Retina (tissue), 1 donor: ENCODE data around the gene DLST.

Source experiments
- DNase-seq: peaks from one replicate; pipeline ENCODE4 v3.0.0-alpha.2; 2016

DLST gene

GRCh38 chr14:74860899-74861733, 20.6 kb upstream of the DLST start:
- peak; percentile 84 for DNase-seq

GRCh38 chr14:74861734-74862090, 20.0 kb upstream of the DLST start:
- DNase-seq: no peak

- no peak for DNase-seq
Observed at GRCh38 chr14:74863274-74863673, 18.4 kb upstream of the DLST start.

GRCh38 chr14:74864198-74864597, 17.5 kb upstream of the DLST start:
- DNase-seq: no peak

GRCh38 chr14:74865156-74865555, 16.6 kb upstream of the DLST start:
- DNase-seq: no peak

GRCh38 chr14:74866708-74867389, 14.9 kb upstream of the DLST start:
- no peak for DNase-seq

- no peak for DNase-seq
Observed at GRCh38 chr14:74867673-74868072, 14.0 kb upstream of the DLST start.

- no peak for DNase-seq
Observed at GRCh38 chr14:74868739-74869138, 13.0 kb upstream of the DLST start.

GRCh38 chr14:74871819-74872218, 9.9 kb upstream of the DLST start:
- no peak for DNase-seq

GRCh38 chr14:74875204-74875603, 6.5 kb upstream of the DLST start:
- DNase-seq: no peak

- no peak for DNase-seq
Observed at GRCh38 chr14:74875941-74876913, 5.5 kb upstream of the DLST start, which contains the start of gene PROX2. Gene PROX2 (minus strand): TSS chr14:74876145. CDS start chr14:74863834, 12,311 bp downstream.

GRCh38 chr14:74879427-74880182, 2.1 kb upstream of the DLST start:
- DNase-seq: no peak

- no peak for DNase-seq
Observed at GRCh38 chr14:74882103-74882920, 596 bp downstream of the DLST start.

GRCh38 chr14:74886001-74886400, 4.3 kb downstream of the DLST start:
- DNase-seq: no peak

- DNase-seq: no peak
Observed at GRCh38 chr14:74888164-74889158, 6.7 kb downstream of the DLST start.

GRCh38 chr14:74890262-74890661, 8.5 kb downstream of the DLST start:
- DNase-seq: no peak

- DNase-seq: no peak
Observed at GRCh38 chr14:74891870-74892269, 10.2 kb downstream of the DLST start.

- DNase-seq: no peak
Observed at GRCh38 chr14:74892745-74893144, 11.0 kb downstream of the DLST start.

- no peak for DNase-seq
Observed at GRCh38 chr14:74893614-74894091, 11.9 kb downstream of the DLST start.

GRCh38 chr14:74896400-74896799, 14.7 kb downstream of the DLST start:
- DNase-seq: no peak
